ENCODE measurements around the gene METTL21A.
"Not testable (repeated sequence)": the region's sequence is repeated elsewhere in the genome, so short reads cannot be mapped to it uniquely, and the experiment has no call there.

Gene METTL21A

DNA sequence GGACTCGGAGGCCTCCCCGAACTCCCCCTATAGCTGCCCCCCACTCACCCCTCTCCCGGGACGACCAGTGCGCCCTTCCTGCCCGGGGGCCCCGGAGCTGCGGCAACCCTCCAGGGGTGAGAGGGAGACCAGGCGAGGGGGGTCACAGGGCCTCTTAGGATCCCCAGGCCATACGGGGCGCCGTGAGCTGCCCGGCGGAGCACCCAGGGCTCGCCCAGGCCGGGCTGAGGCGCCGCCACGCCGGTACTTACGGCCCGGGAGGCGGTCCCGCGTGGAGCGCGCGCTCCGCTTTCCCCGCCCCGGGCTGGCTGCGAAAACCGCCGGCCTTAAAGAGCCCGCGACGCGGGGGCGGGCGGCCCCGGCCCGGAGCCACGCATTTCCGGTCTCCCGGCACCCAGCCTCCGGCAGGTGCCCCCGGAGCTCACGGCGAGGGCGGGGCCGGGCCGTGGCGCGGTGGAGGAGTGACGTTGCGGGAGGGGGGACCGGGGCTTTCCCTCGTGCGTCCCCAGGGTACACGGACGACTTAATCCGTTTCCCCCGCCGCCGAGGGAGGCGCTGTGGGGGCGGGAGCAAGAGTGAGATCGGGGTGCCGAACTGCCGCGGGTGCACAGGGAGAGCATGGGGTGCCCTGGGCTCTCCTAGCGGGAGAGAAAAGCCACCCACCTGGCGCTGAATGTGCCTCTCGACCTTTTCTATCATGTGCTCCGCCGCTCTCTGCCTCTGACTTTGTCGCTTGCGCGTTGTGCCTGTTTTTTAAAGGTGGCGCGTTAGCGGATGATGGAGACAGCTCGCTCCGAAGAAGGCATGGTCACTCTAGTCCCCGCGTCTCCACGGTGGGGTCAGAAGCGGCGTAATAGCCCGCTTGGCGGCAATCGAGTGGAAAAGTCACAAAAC is at the start of gene METTL21A:
TSS of gene METTL21A (minus strand) at position 381 of the 894 bp plus-strand sequence. CDS start 1,019 bp downstream, outside the sequence.
- in situ Hi-C loops (cut with MboI; ENCODE audit: low sequenced_read_pairs), result no loop called here

GRCh38 chr2:207674826-207675225 is 49.6 kb upstream of the METTL21A start:
- in situ Hi-C loops (cut with MboI; ENCODE audit: low sequenced_read_pairs), result no loop called here

DNA sequence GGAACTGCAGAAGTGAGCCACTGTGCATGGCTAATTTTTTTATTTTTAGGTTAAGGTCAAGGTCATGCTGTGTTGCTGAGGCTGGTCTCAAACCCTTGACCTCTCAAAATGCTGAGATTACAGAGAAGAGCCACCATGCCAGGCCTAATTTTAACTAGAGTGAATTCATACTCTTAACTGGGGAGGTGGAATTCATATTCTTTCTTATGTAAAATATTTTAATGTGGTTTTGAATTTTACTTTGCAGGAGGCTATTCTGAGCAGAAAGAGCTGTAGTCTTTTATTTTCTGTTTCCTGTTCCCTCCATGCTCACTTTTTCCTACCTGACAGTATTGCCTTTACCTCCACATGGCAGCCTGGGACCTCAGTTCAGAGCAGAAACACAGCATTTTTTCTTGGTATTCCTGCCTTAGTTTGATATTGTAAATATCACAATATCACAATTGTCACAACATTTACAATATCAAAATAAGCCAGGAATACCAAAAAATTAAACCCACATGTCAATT is 49.1 kb upstream of the METTL21A start:
- in situ Hi-C loops (cut with MboI; ENCODE audit: low sequenced_read_pairs), result no loop called here

DNA sequence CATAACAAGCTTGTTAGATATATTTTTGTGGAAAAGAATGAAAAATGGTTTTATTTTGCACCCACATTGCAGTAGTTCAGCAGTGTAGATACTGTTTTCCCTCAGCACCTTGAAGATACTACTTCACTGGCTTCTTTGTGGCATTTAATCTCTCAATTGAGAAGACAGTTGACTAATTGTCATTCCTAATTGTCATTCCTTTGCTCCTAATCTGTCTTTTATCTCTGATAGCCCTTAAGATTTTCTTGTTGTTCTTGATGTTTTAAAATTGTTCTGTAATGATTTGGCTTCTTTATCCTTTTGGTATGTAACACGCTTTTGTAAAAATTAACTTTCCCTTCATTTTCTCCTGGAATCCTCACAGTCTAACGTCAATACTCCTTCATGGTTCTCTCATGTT is 48.2 kb upstream of the METTL21A start:
- in situ Hi-C loops (cut with MboI; ENCODE audit: low sequenced_read_pairs), result no loop called here

DNA sequence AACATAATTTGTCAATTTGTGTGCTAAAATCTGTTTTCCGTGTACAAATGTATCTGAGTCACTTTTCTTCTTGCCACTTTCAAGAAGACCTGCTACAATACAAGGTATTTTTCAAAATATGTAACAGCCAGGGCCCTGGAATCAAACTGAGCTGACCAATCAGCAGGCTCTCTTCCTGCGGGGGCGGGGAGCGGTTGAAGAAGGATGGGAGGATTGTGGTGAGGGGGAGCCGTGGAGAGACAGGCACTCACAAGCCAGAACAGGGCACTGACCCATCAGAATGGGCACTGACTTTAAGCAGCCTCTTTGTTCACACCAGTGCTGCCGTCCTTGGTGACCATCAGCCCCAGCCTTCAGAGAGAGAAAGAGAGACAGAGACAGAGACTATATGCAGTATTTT is 45.7 kb upstream of the METTL21A start:
- in situ Hi-C loops (cut with MboI; ENCODE audit: low sequenced_read_pairs), result no loop called here

DNA sequence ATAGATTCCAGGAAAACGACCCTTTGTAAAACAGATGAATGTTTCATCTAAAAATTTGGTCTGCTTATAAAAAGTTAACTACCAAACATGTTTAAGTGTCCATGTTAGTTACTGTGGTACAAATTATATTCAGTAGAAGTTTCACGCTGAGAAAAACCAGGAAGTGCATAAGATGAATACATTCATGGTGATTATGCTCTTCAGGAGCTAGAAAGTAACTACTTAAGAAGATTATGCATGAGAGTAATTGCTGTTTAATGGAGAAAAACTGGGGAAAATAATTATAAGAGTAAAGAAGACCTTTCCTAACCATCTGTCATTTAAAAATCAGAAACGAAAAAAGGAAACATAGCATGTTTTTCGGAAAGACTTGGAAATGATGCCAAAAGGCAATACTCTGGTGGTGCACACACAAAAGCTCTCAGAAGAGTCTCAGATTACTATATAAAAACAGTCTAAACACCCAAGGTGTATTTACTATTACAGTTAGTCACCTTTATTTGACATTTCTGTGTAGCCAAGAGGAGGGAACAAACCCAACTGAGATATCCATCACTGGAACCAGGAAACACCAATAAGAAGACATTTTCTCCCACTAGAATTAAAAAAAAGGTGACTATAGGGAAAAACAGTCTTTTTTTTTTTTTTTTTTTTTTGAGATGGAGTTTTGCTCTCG is 38.8 kb upstream of the METTL21A start:
- in situ Hi-C loops (cut with MboI; ENCODE audit: low sequenced_read_pairs), result no loop called here

- in situ Hi-C loops (cut with MboI; ENCODE audit: low sequenced_read_pairs), result no loop called here
These were observed 37.0 kb upstream of the METTL21A start for GRCh38 chr2:207662203-207662602.

GRCh38 chr2:207660994-207661393 is 35.8 kb upstream of the METTL21A start:
- in situ Hi-C loops (cut with MboI; ENCODE audit: low sequenced_read_pairs), result no loop called here

GRCh38 chr2:207658156-207658555 is 33.0 kb upstream of the METTL21A start:
- in situ Hi-C loops (cut with MboI; ENCODE audit: low sequenced_read_pairs), result no loop called here

- in situ Hi-C loops (cut with MboI; ENCODE audit: low sequenced_read_pairs), result no loop called here
These were observed 29.8 kb upstream of the METTL21A start for GRCh38 chr2:207655000-207655399.

DNA sequence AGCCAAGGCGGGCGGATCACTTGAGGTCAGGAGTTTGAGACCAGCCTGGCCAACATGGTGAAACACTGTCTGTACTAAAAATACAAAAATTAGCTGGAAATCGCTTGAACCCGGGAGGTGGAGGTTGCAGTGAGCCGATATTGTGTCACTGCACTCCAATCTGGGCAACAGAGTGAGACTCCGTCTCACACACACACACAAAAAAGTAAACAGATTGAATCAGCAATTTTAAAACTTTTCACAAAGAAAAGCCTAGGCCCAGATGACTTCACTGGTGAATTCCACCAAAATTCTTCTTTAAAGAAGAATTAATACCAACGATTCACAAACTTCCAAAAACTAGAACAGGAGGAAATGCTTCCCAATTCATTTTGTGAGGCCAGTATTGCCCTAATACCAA is 21.4 kb upstream of the METTL21A start:
- in situ Hi-C loops (cut with MboI; ENCODE audit: low sequenced_read_pairs), result not testable (repeated sequence)

DNA sequence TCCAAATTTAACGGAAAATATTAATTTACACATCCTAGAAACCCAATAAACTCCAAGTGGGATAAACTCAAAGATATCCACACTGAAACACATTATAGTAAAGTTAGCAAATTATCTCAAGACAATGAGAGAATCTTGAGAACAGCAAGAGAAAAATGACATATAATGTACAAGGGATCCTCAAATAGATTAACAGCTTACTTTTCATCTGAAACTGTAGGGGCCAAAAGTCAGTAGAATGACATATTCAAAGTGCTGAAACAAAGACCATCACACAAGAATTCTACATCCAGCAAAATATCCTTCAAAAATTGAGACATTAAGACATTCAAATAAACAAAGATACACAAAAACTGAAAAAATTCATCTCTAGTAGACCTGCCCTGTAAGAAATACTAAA is 18.7 kb upstream of the METTL21A start:
- in situ Hi-C loops (cut with MboI; ENCODE audit: low sequenced_read_pairs), result no loop called here

GRCh38 chr2:207640661-207641060 is 15.5 kb upstream of the METTL21A start:
- in situ Hi-C loops (cut with MboI; ENCODE audit: low sequenced_read_pairs), result no loop called here

GRCh38 chr2:207640160-207640559 is 15.0 kb upstream of the METTL21A start:
- in situ Hi-C loops (cut with MboI; ENCODE audit: low sequenced_read_pairs), result no loop called here

DNA sequence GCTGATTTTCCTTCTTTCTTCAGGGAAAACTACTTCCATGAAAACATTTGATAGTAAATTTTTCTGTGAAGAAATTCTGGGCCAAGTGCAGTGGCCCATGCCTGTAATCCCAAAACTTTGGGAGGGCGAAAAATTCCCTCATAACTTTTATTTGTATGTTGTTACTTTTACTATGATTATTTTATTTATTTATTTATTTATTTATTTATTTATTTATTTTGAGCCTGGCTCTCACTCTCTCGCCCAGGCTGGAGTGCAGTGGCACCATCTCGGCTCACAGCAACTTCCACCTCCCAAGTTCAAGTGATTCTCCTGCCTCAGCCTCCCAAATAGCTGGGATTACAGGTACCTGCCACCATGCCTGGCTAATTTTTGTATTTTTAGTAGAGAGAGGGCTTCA is 14.1 kb upstream of the METTL21A start:
- in situ Hi-C loops (cut with MboI; ENCODE audit: low sequenced_read_pairs), result not testable (repeated sequence)

- in situ Hi-C loops (cut with MboI; ENCODE audit: low sequenced_read_pairs), result no loop called here
These were observed 10.4 kb upstream of the METTL21A start for GRCh38 chr2:207635468-207636200.

DNA sequence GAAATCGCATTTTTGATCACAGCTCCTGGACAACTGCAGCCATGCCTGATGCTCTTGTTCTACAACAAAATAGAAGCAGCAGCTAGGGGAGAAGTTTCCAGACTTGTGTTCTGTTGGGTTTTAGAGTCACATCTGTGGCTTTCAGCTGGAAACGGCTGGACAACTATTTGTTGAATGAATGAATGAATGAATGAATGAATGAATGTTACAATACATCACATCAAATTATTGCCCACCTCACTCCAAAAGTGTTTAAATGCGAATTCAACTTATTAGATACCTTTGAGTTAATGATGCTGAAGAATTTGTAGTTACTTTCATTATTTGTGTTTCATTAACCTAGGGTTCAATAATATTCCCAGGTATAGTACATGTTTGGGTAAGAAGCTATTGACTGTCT is 8.5 kb upstream of the METTL21A start:
- in situ Hi-C loops (cut with MboI; ENCODE audit: low sequenced_read_pairs), result no loop called here

DNA sequence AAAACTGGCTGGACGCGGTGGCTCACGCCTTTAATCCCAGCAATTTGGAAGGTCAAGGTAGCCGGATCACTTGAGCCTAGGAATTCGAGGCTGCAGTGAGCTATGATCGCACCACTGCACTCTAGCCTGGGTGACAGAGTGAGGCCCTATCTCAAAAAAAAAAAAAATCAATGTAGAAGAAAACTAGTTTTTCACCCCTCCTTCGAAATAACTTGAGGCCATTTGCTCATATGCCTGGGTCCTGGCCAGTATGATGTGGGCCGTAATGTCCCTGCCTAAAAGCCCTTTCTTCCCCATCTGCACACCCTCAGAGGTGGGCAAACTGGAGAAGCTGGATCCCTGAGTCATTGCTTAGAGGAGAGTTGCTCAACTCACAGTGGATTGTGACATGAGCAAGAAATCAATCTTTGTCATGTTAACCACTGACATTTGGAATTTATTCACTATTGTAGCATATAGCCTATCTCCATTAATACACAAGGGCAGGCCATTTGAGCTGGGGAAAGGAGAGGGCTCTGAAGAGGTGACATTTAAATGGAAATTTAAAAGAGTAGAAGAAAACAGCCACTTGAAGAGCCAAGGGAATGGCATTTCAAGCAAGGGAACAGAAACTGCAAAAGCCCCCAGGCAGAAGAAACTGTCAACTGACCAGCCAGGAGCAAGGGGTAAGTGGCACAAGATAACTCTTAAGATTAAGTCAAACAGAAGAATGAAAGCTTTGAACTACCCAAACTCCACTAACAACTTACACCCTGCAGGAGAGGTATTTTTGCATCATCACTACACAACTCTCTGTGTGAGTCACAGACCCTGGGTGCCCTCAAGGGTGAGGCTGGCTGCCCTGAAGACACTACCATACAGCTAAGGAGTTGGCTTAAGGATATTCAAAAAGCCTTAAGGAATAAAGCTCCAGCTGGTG is 7.6 kb upstream of the METTL21A start:
- in situ Hi-C loops (cut with MboI; ENCODE audit: low sequenced_read_pairs), result no loop called here

DNA sequence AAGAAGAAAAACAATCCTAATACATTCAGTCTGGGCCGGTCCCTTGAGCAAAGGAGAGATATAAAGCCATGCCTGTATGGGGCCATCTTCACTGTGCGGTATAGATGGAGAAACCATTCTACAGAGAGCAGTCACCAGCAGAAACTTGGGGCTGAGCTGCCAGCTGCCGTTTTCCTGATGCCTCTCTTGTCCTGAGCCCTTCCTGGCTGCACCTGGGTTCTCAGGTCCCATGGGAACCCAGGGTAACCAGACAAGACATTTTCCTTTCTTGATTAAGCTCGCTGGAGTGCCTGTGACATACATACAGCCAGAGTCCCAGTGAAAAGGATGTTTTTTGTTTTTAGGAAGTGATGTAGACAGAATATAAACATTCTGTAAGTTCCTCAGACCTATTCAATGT is 5.3 kb upstream of the METTL21A start:
- in situ Hi-C loops (cut with MboI; ENCODE audit: low sequenced_read_pairs), result no loop called here

DNA sequence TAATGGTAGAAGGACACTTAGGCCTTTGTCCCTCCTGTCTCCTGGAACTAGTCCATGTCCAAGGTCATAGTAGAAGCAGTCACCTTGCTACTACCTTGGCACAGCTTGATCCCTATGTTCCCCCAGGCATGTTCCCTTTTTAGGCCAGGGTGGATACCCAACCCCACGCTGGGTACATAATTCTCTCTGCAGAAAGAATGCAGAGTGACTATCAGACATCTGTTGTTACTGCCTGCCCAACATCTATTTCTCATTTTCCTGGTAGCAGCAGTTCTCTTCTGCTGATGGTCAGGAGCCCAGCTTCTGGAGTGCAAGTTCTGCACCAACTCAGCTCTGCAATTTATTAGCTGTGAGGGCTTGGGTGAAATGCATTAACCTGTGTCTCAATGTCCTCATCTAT is 4.4 kb upstream of the METTL21A start:
- in situ Hi-C loops (cut with MboI; ENCODE audit: low sequenced_read_pairs), result no loop called here

All from HL-60/S4 (cell line).